ENCODE data around the gene SEPTIN6. TPM values are rescaled to one million over a fixed set of nuclear protein-coding genes. Genes with fewer than 3 reads are reported as not detected.

Gene SEPTIN6
- total RNA-seq, 4 donors from 2014 or later: 7.8 to 11.9 (median 10.4) TPM

- TF ChIP-seq CTCF (IDR thresholded peaks at IDR 0.05): no peak
- TF ChIP-seq POLR2A (IDR thresholded peaks at IDR 0.05): no peak
- WGBS, 2 donors: 75 to 83% methylated on average over 15 of the region's 15 CpGs
- intact Hi-C loops (cut with DNase I; ENCODE audit: low total_unique reads): no loop called here
- no peak overlapping the region for H3K4me3 ChIP-seq (ENCODE audit: low read depth, poor library complexity, severe bottlenecking)
- DNase-seq (ENCODE audit: low spot score in 2 of 2): no peak
These were observed 10.7 kb downstream of the SEPTIN6 start for GRCh38 chrX:119682019-119682989.

- TF ChIP-seq CTCF (IDR thresholded peaks at IDR 0.05) (no peak), POLR2A (IDR thresholded peaks at IDR 0.05) (no peak)
- H3K4me3 ChIP-seq (ENCODE audit: low read depth, poor library complexity, severe bottlenecking): no peak overlapping the region
- 79 to 100% methylated on average over 2 to 6 of the region's 6 CpGs for WGBS, 2 donors
- intact Hi-C loops (cut with DNase I; ENCODE audit: low total_unique reads): no loop called here
- DNase-seq (ENCODE audit: low spot score in 2 of 2): no peak
These were observed 15.3 kb downstream of the SEPTIN6 start for GRCh38 chrX:119677654-119677981.

DNA sequence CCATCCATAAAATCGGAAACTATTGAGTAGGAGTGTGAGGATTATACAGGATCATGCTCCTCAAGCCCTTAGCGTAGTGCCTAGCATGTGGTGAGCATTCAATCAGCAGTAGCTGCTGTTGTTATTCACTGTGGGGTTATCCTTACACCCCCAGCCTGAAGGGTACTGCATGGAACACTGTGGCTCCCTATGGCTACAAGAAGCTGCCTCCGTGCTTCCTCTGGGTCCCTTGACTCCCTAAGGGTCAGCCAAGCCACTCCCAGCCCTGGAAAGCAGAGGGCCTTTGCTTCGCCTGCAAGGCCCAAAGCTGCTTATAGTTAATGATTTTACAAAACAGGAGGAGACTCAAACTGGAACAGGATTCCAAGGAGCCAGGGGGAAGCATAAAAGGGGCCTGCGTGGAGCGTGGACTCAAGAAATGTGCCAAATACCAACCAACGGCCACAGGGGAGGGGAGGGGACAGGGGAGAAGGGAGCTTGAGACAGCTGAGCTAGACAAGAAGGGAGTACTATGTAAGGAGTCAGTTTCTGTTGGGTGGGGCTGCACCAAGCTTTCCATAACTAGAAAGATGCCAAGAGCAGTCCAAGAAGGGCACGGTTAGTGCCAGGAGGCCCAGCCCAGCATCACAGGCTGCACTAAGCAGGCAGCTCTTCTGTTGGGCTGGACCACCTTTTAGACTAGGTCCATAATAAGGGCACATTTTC is 15.9 kb downstream of the SEPTIN6 start:
- H3K4me3 ChIP-seq (ENCODE audit: low read depth, poor library complexity, severe bottlenecking): no peak overlapping the region
- TF ChIP-seq CTCF (IDR thresholded peaks at IDR 0.05): no peak
- TF ChIP-seq POLR2A (IDR thresholded peaks at IDR 0.05): no peak
- 40 to 46% methylated on average over 7 to 8 of the region's 8 CpGs for WGBS, 2 donors
- no peak for DNase-seq (ENCODE audit: low spot score in 2 of 2)
- intact Hi-C loops (cut with DNase I; ENCODE audit: low total_unique reads): no loop called here

DNA sequence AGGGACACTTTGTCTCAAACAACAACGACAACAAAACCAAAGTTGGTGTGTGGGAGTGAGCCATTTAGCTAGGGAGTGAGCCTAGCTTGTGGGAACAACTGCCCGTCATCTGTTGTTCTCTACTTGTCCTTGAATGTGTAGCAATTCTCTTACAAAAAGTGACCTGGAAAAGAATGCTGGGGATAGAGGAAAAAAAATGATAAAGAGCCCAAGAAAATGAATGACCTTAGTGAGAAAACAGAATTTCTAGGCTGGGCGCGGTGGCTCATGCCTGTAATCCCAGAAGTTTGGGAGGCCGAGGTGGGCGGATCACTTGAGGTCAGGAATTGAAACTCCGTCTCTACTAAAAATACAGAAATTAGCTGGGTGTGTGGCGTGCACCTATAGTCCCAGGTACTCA is 19.6 kb downstream of the SEPTIN6 start:
- no peak overlapping the region for H3K4me3 ChIP-seq (ENCODE audit: low read depth, poor library complexity, severe bottlenecking)
- TF ChIP-seq POLR2A (IDR thresholded peaks at IDR 0.05) (no peak), CTCF (IDR thresholded peaks at IDR 0.05) (no peak)
- WGBS, 2 donors: 90 to 96% methylated on average over 8 of the region's 8 CpGs
- intact Hi-C loops (cut with DNase I; ENCODE audit: low total_unique reads): no loop called here
- no peak for DNase-seq (ENCODE audit: low spot score in 2 of 2)

DNA sequence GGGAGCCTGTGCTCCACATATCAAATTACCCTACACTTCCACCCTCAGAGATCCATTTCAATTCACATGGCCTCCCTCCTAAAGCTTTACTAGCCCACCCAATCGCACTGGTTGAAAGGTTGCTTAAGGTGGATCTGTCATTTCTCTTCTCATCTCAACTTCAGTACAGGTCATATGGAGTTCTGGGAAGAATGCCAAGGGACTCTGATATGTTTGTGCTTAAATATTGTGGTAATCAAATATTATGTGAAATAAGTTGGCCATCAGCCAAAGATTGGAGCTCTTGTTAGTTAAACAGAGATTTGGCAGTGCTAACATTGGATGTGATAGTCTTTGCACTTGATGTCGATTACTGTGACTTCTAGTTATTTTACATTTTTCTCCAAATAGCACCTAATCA is 20.5 kb downstream of the SEPTIN6 start:
- no peak for TF ChIP-seq POLR2A (IDR thresholded peaks at IDR 0.05)
- TF ChIP-seq CTCF (IDR thresholded peaks at IDR 0.05): no peak
- 81 to 83% methylated on average over 2 of the region's 2 CpGs for WGBS, 2 donors
- intact Hi-C loops (cut with DNase I; ENCODE audit: low total_unique reads): no loop called here
- no peak for DNase-seq (ENCODE audit: low spot score in 2 of 2)
- H3K4me3 ChIP-seq (ENCODE audit: low read depth, poor library complexity, severe bottlenecking): no peak overlapping the region

All from lower leg skin (tissue), 4 donors.